Sigmoid colon (tissue), 7 donors: ENCODE measurements around the gene COL25A1. TPM values are rescaled to one million over a fixed set of nuclear protein-coding genes. Genes with fewer than 3 reads are reported as not detected.

Source experiments
- DNase-seq: peaks from one replicate; pipeline ENCODE4 v3.0.0-alpha.2; 2019
- H3K27ac ChIP-seq, 4 donors: fragments of 200-600 bp; sonication (generic); one replicate each; pipeline ENCODE4 v1.5.1; 2016 to 2019; ENCODE audit warnings: mild to moderate bottlenecking in 1 of 4
- H3K27me3 ChIP-seq, 3 donors: fragments of 200-600 bp; sonication (generic); one replicate each; pipeline ENCODE4 v1.5.1; 2019; ENCODE audit warnings: mild to moderate bottlenecking in 1 of 3
- H3K36me3 ChIP-seq, 4 donors: fragments of 200-600 bp; sonication (generic); one replicate each; pipeline ENCODE4 v1.5.1; 2016 to 2019
- H3K4me1 ChIP-seq, 4 donors: fragments of 200-600 bp; sonication (generic); one replicate each; pipeline ENCODE4 v1.5.1; 2017 to 2019
- H3K4me3 ChIP-seq, 4 donors: fragments of 200-600 bp; sonication (generic); one replicate each; pipeline ENCODE4 v1.5.1; 2017 to 2019; ENCODE audit warnings: mild to moderate bottlenecking in 2 of 4, moderate library complexity in 1 of 4
- H3K9me3 ChIP-seq, 4 donors: fragments of 200-600 bp in 3 of 4; sonication (generic) in 3 of 4; one replicate each; pipeline versions ENCODE4 v1.5.1 to v1.6.1; 2013 to 2019
- CTCF ChIP-seq, 4 experiments: fragments of 450-650 bp in 3 of 4; fragments of 200-600 bp in 1 of 4; IDR thresholded peaks; one replicate each; pipeline ENCODE4 v1.5.1; 2016 to 2019; ENCODE audit warnings: antibody characterized with exemption in 4 of 4, mild to moderate bottlenecking in 3 of 4, moderate library complexity in 2 of 4
- EP300 ChIP-seq, 4 donors: sonication (generic); formaldehyde crosslinking; IDR thresholded peaks; one replicate each; pipeline ENCODE4 v1.6.1; 2017; ENCODE audit warnings: antibody characterized with exemption in 4 of 4
- POLR2A ChIP-seq, 2 donors: fragments of 450-650 bp; IDR thresholded peaks; one replicate each; pipeline ENCODE4 v1.6.1; 2016; ENCODE audit warnings: antibody characterized with exemption in 2 of 2, mild to moderate bottlenecking in 2 of 2, moderate library complexity in 2 of 2
- POLR2AphosphoS5 ChIP-seq, 4 donors: sonication (generic); formaldehyde crosslinking; IDR thresholded peaks; one replicate each; pipeline ENCODE4 v1.6.1; 2017; ENCODE audit warnings: antibody characterized with exemption in 4 of 4
- WGBS, 2 donors: extraction: QIAGEN DNeasy Blood & Tissue Kit; methylation state at CpG; one replicate each; pipeline ENCODE4 v1.1.7; 2013; 5-methylcytosine and 5-hydroxymethylcytosine counted together
- intact Hi-C: fragments of 100-400 bp; cut with DNase I; formaldehyde crosslinking; loops from one replicate; pipeline ENCODE4 v1.15.1; 2023
- polyA plus RNA-seq, 3 donors: library from polyadenylated mRNA; stranded (reverse); fragments of 200-250 nt; gene quantifications; one replicate each; pipeline ENCODE4 v1.2.3, GENCODE V29; 2013
- total RNA-seq, 4 donors: library from RNA; depleted of rRNA; stranded (reverse); fragments of >200 nt; gene quantifications; one replicate each; pipeline ENCODE4 v1.1.0, GENCODE V29; 2016
- donor health status: healthy with polysubstance abuse.
- donor health status: Bipolar disorder and iron deficiency.
- donor health status: healthy.

The COL25A1 gene
- total and polyA plus RNA-seq, 7 donors = 0.15 to 1.4 (median 0.41) TPM; not detected in 2

GRCh38 chr4:108947526-108947925 is 354.9 kb downstream of the COL25A1 start:
- Histone ChIP-seq H3K27me3 (no peaks in the 10 kb centered on the region), H3K9me3 (no peaks in the 10 kb centered on the region), H3K4me1 (no peaks in the 10 kb centered on the region), H3K4me3 (no peak overlapping the region), H3K36me3 (no peaks in the 10 kb centered on the region), H3K27ac (no peak overlapping the region)
- intact Hi-C loops = no loop called here
- TF ChIP-seq POLR2A (IDR thresholded peaks at IDR 0.05) (no peak), EP300 (IDR thresholded peaks at IDR 0.05) (no peak)
- no peak for DNase-seq

- WGBS, 2 donors = 96 to 97% methylated on average over 2 of the region's 2 CpGs
- intact Hi-C loops = no loop called here
- no peak overlapping the region for H3K4me3 ChIP-seq
- no peaks in the 10 kb centered on the region for H3K36me3 ChIP-seq
- no peaks in the 10 kb centered on the region for H3K9me3 ChIP-seq
- no peak overlapping the region for H3K27ac ChIP-seq
- TF ChIP-seq POLR2AphosphoS5 (IDR thresholded peaks at IDR 0.05) (no peak), CTCF (IDR thresholded peaks at IDR 0.05) (no peak), EP300 (IDR thresholded peaks at IDR 0.05) (no peak), POLR2A (IDR thresholded peaks at IDR 0.05) (no peak)
- no peak for DNase-seq
- no peaks in the 10 kb centered on the region for H3K27me3 ChIP-seq
- no peaks in the 10 kb centered on the region for H3K4me1 ChIP-seq
These were observed 356.2 kb downstream of the COL25A1 start for GRCh38 chr4:108946237-108946636.

- 75 to 82% methylated on average over 4 of the region's 4 CpGs for WGBS, 2 donors
- H3K27ac ChIP-seq = no peak overlapping the region
- TF ChIP-seq CTCF (IDR thresholded peaks at IDR 0.05) (no peak), POLR2AphosphoS5 (IDR thresholded peaks at IDR 0.05) (no peak), EP300 (IDR thresholded peaks at IDR 0.05) (no peak), POLR2A (IDR thresholded peaks at IDR 0.05) (no peak)
- H3K4me3 ChIP-seq = no peak overlapping the region
- H3K4me1 ChIP-seq = no peaks in the 10 kb centered on the region
- no peaks in the 10 kb centered on the region for H3K36me3 ChIP-seq
- no peaks in the 10 kb centered on the region for H3K27me3 ChIP-seq
- DNase-seq = no peak
- H3K9me3 ChIP-seq = no peaks in the 10 kb centered on the region
- intact Hi-C loops = no loop called here
These were observed 358.4 kb downstream of the COL25A1 start for GRCh38 chr4:108943976-108944591.

- H3K4me1 ChIP-seq = no peaks in the 10 kb centered on the region
- no peak for DNase-seq
- 93 to 95% methylated on average over 3 of the region's 3 CpGs for WGBS, 2 donors
- H3K9me3 ChIP-seq = no peaks in the 10 kb centered on the region
- TF ChIP-seq POLR2A (IDR thresholded peaks at IDR 0.05) = no peak
- H3K4me3 ChIP-seq = no peak overlapping the region
- intact Hi-C loops = no loop called here
- no peak overlapping the region for H3K27ac ChIP-seq
- H3K27me3 ChIP-seq = no peaks in the 10 kb centered on the region
- H3K36me3 ChIP-seq = no peaks in the 10 kb centered on the region
These were observed 359.1 kb downstream of the COL25A1 start for GRCh38 chr4:108943371-108943770.

- intact Hi-C loops = no loop called here
- TF ChIP-seq EP300 (IDR thresholded peaks at IDR 0.05) = no peak
- TF ChIP-seq POLR2A (IDR thresholded peaks at IDR 0.05) = no peak
- TF ChIP-seq CTCF (IDR thresholded peaks at IDR 0.05) = no peak
- no peak for TF ChIP-seq POLR2AphosphoS5 (IDR thresholded peaks at IDR 0.05)
- Histone ChIP-seq H3K27me3 (no peaks in the 10 kb centered on the region), H3K36me3 (no peaks in the 10 kb centered on the region), H3K27ac (no peak overlapping the region), H3K9me3 (no peaks in the 10 kb centered on the region), H3K4me3 (no peak overlapping the region), H3K4me1 (no peaks in the 10 kb centered on the region)
- DNase-seq = no peak
- WGBS, 2 donors = 86 to 87% methylated on average over 7 of the region's 7 CpGs
These were observed 360.5 kb downstream of the COL25A1 start for GRCh38 chr4:108941904-108942430.

GRCh38 chr4:108940634-108941033 is 361.8 kb downstream of the COL25A1 start:
- Histone ChIP-seq H3K36me3 (no peaks in the 10 kb centered on the region), H3K27ac (no peak overlapping the region), H3K27me3 (no peaks in the 10 kb centered on the region), H3K4me3 (no peak overlapping the region), H3K4me1 (no peaks in the 10 kb centered on the region), H3K9me3 (no peaks in the 10 kb centered on the region)
- DNase-seq = no peak
- intact Hi-C loops = no loop called here
- TF ChIP-seq POLR2A (IDR thresholded peaks at IDR 0.05) (no peak), EP300 (IDR thresholded peaks at IDR 0.05) (no peak), CTCF (IDR thresholded peaks at IDR 0.05) (no peak), POLR2AphosphoS5 (IDR thresholded peaks at IDR 0.05) (no peak)
- 63 to 90% methylated on average over 1 of the region's 1 CpG for WGBS, 2 donors
